Measurements from ENCODE around the gene TNNT2. TPM values are rescaled to one million over a fixed set of nuclear protein-coding genes. Genes with fewer than 3 reads are reported as not detected.

The TNNT2 gene
- total and polyA plus RNA-seq, 2 donors, result 3.1 to 10.0 TPM

DNA sequence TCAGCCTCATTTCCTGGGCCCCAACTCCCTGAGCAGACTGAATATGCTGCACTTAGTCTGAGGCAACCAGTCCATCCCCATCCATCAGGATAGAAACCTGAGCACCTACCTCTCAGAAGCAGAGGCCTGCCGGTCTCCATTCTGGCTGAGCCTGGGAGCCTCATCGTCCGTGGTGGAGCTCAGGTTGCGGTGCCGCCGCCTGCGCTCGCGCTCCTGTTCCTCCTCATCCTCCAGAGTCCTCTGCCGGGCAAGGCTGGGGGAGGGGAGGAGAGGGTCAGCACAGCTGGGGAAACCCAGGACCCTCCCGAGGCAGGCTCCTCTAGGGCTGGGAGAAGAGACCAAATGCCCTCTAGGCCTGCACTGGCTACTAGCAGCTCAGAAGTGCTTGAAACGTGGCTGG lies 11.6 kb upstream of the TNNT2 start:
- WGBS, result 96% methylated on average over 12 of the region's 12 CpGs
- H3K9me3 ChIP-seq (ENCODE audit: control insufficient read depth in 2 of 2, insufficient read depth in 1 of 2, low read length in 1 of 2), result no peaks in the 10 kb centered on the region
- H3K4me1 ChIP-seq (ENCODE audit: control insufficient read depth in 2 of 2, insufficient read depth in 2 of 2, low read length in 2 of 2), result peaks cover 0 to 7% of the 10 kb centered on the region in 2 donors
- no peak overlapping the region for H3K4me3 ChIP-seq (ENCODE audit: low read length in 2 of 2)
- no peaks in the 10 kb centered on the region for H3K36me3 ChIP-seq (ENCODE audit: control insufficient read depth in 2 of 2, insufficient read depth in 2 of 2, low read length in 1 of 2)
- peaks cover 0 to 9% of the 10 kb centered on the region in 2 donors for H3K27me3 ChIP-seq (ENCODE audit: control insufficient read depth in 2 of 2, insufficient read depth in 1 of 2, low read length in 1 of 2)
- H3K27ac ChIP-seq (ENCODE audit: low read depth in 1 of 2, low read length in 1 of 2), result no peak overlapping the region
- no peak for DNase-seq (ENCODE audit: low read depth in 6 of 9, low spot score in 9 of 9)

- 95% methylated on average over 8 of the region's 8 CpGs for WGBS
- Histone ChIP-seq H3K4me3 (ENCODE audit: low read length in 2 of 2) (no peak overlapping the region), H3K27me3 (ENCODE audit: control insufficient read depth in 2 of 2, insufficient read depth in 1 of 2, low read length in 1 of 2) (peaks cover 0 to 8% of the 10 kb centered on the region in 2 donors), H3K9me3 (ENCODE audit: control insufficient read depth in 2 of 2, insufficient read depth in 1 of 2, low read length in 1 of 2) (no peaks in the 10 kb centered on the region), H3K4me1 (ENCODE audit: control insufficient read depth in 2 of 2, insufficient read depth in 2 of 2, low read length in 2 of 2) (peaks cover 0 to 7% of the 10 kb centered on the region in 2 donors), H3K27ac (ENCODE audit: low read depth in 1 of 2, low read length in 1 of 2) (no peak overlapping the region), H3K36me3 (ENCODE audit: control insufficient read depth in 2 of 2, insufficient read depth in 2 of 2, low read length in 1 of 2) (no peaks in the 10 kb centered on the region)
- no peak for DNase-seq (ENCODE audit: low read depth in 6 of 9, low spot score in 9 of 9)
Observed at GRCh38 chr1:201386208-201386607, 8.7 kb upstream of the TNNT2 start.

- whole genome bisulfite sequencing, result 76% methylated on average over 8 of the region's 8 CpGs
- peak in 3 of 9 donors; percentile 14 to 33 (median 28) for DNase-seq (ENCODE audit: low read depth in 6 of 9, low spot score in 9 of 9)
- Histone ChIP-seq H3K27me3 (ENCODE audit: control insufficient read depth in 2 of 2, insufficient read depth in 1 of 2, low read length in 1 of 2) (peaks cover 0 to 8% of the 10 kb centered on the region in 2 donors), H3K9me3 (ENCODE audit: control insufficient read depth in 2 of 2, insufficient read depth in 1 of 2, low read length in 1 of 2) (no peaks in the 10 kb centered on the region), H3K4me3 (ENCODE audit: low read length in 2 of 2) (no peak overlapping the region), H3K4me1 (ENCODE audit: control insufficient read depth in 2 of 2, insufficient read depth in 2 of 2, low read length in 2 of 2) (peaks cover 0 to 7% of the 10 kb centered on the region in 2 donors), H3K27ac (ENCODE audit: low read depth in 1 of 2, low read length in 1 of 2) (no peak overlapping the region), H3K36me3 (ENCODE audit: control insufficient read depth in 2 of 2, insufficient read depth in 2 of 2, low read length in 1 of 2) (no peaks in the 10 kb centered on the region)
Observed at GRCh38 chr1:201385299-201385891, 7.9 kb upstream of the TNNT2 start.

DNA sequence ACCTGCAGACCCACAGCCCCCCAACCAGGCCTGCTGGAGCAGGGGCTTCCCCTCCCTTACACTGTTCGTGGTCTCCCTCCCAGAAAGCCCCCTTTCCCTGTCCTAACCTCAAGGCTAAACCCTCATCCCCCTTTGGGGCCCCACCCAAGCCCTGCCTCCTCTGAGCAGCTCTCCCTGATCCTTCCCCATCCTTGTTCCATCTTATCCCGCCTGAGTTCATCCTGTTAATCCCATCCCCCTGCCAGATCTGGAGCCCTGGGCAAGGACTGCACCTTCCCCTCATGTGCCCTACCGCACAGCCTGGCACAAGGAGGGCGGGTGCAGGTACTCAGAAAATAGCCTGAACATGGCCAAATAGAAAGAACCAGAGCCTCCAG lies 6.9 kb upstream of the TNNT2 start:
- no peak overlapping the region for H3K4me3 ChIP-seq (ENCODE audit: low read length in 2 of 2)

DNA sequence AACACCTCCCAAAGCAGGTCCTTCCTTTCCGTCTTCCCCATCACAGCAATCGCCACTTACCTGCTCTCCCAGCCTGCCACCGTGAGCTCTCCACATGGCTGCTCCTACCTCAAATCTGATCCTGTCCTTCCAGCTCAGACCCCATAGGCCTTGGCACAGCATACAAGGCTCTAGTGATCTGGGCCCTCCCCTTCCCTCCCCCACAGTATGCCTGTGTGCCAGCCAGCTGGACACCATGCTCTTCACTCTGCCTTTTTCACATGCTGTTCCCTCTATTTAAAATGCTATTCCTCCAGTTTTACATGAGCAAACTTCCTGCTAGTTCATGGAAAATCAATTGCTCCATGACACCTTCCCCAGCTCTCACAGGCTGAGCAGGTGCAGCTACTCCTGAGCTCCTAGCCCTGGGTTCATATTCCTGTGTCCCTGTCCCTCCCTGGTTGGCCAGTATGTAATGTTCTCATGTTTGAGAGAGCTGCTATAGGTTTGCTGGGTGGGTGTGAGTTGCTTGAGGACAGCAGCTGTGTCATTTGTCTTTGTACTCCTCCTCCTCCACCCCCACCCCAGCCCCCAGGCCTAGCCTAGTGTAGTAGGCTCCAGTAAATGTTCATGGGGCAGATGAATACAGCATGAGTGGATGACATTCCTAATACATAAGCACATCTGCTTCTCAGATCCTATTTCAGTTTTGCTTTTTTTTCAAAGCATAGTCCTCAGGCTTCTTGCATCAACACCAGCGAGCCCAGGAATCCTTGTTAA lies 6.3 kb upstream of the TNNT2 start:
- Histone ChIP-seq H3K36me3 (ENCODE audit: control insufficient read depth in 2 of 2, insufficient read depth in 2 of 2, low read length in 1 of 2) (no peaks in the 10 kb centered on the region), H3K27me3 (ENCODE audit: control insufficient read depth in 2 of 2, insufficient read depth in 1 of 2, low read length in 1 of 2) (peaks cover 0 to 6% of the 10 kb centered on the region in 2 donors), H3K4me3 (ENCODE audit: low read length in 2 of 2) (no peak overlapping the region), H3K4me1 (ENCODE audit: control insufficient read depth in 2 of 2, insufficient read depth in 2 of 2, low read length in 2 of 2) (peaks cover 0 to 7% of the 10 kb centered on the region in 2 donors), H3K9me3 (ENCODE audit: control insufficient read depth in 2 of 2, insufficient read depth in 1 of 2, low read length in 1 of 2) (no peaks in the 10 kb centered on the region), H3K27ac (ENCODE audit: low read depth in 1 of 2, low read length in 1 of 2) (peak overlapping the region; percentile 55 to 60)
- DNase-seq (ENCODE audit: low read depth in 6 of 9, low spot score in 9 of 9), result no peak
- WGBS, result 94% methylated on average over 4 of the region's 4 CpGs

More for the DNA sequence above, 6.9 kb upstream of the TNNT2 start:
- H3K36me3 ChIP-seq (ENCODE audit: control insufficient read depth in 2 of 2, insufficient read depth in 2 of 2, low read length in 1 of 2), result no peaks in the 10 kb centered on the region
- peak overlapping the region; percentile 8 to 43 for H3K27ac ChIP-seq (ENCODE audit: low read depth in 1 of 2, low read length in 1 of 2)
- no peaks in the 10 kb centered on the region for H3K9me3 ChIP-seq (ENCODE audit: control insufficient read depth in 2 of 2, insufficient read depth in 1 of 2, low read length in 1 of 2)
- 67% methylated on average over 4 of the region's 4 CpGs for WGBS
- no peak for DNase-seq (ENCODE audit: low read depth in 6 of 9, low spot score in 9 of 9)
- peaks cover 0 to 8% of the 10 kb centered on the region in 2 donors for H3K27me3 ChIP-seq (ENCODE audit: control insufficient read depth in 2 of 2, insufficient read depth in 1 of 2, low read length in 1 of 2)
- peaks cover 0 to 7% of the 10 kb centered on the region in 2 donors for H3K4me1 ChIP-seq (ENCODE audit: control insufficient read depth in 2 of 2, insufficient read depth in 2 of 2, low read length in 2 of 2)

DNA sequence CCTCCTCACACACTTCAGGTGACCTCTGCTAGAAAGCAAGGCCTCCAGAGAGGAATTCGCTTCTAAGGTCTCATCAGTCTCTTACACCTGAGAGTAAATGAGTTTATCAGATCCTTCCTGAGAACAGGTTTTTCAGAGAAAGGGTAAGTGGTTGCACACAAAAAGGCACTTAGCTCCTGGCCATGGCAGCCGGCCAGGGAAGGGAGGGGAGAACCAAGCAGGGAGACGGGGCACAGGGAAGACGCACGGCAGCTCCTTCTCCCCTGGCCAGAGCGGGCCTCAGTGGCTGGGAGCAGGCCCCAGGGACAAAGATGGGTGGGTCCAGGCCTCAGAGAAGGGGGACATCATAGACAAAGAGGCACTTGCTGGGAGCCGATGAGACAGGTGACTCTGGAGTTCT lies 3.6 kb upstream of the TNNT2 start:
- Histone ChIP-seq H3K27me3 (ENCODE audit: control insufficient read depth in 2 of 2, insufficient read depth in 1 of 2, low read length in 1 of 2) (peaks cover 0 to 6% of the 10 kb centered on the region in 2 donors), H3K36me3 (ENCODE audit: control insufficient read depth in 2 of 2, insufficient read depth in 2 of 2, low read length in 1 of 2) (no peaks in the 10 kb centered on the region), H3K4me1 (ENCODE audit: control insufficient read depth in 2 of 2, insufficient read depth in 2 of 2, low read length in 2 of 2) (peaks cover 0 to 7% of the 10 kb centered on the region in 2 donors), H3K27ac (ENCODE audit: low read depth in 1 of 2, low read length in 1 of 2) (no peak overlapping the region), H3K9me3 (ENCODE audit: control insufficient read depth in 2 of 2, insufficient read depth in 1 of 2, low read length in 1 of 2) (no peaks in the 10 kb centered on the region), H3K4me3 (ENCODE audit: low read length in 2 of 2) (no peak overlapping the region)
- DNase-seq (ENCODE audit: low read depth in 6 of 9, low spot score in 9 of 9), result no peak
- 90% methylated on average over 7 of the region's 7 CpGs for WGBS

DNA sequence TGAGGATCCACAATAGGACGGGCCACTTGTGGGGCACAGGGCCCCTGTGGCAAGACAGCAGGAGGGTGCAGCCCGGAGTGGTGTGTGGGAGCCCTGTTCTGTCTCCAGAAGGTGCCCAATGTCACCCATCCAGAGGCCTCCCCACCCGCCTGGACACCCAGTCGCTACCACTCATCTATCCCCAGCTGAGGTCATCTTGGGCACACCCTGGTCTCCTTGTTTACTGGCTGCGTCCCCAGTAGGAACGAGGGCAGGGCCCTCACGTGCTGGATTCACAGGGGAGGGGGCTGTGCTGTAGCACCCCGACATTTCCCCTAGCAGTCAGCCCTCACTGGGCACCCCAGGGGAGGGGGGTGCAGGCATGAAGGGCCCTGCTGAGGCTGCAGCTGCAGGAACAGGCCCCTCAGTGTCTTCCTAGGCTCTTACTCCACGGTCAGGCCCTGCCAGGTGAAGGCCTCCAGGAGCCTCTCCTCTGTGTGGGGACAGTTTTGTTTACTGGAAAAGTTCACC lies 2.3 kb upstream of the TNNT2 start:
- Histone ChIP-seq H3K27me3 (ENCODE audit: control insufficient read depth in 2 of 2, insufficient read depth in 1 of 2, low read length in 1 of 2) (peaks cover 0 to 18% of the 10 kb centered on the region in 2 donors), H3K4me1 (ENCODE audit: control insufficient read depth in 2 of 2, insufficient read depth in 2 of 2, low read length in 2 of 2) (peaks cover 0 to 4% of the 10 kb centered on the region in 2 donors), H3K27ac (ENCODE audit: low read depth in 1 of 2, low read length in 1 of 2) (no peak overlapping the region), H3K9me3 (ENCODE audit: control insufficient read depth in 2 of 2, insufficient read depth in 1 of 2, low read length in 1 of 2) (no peaks in the 10 kb centered on the region), H3K36me3 (ENCODE audit: control insufficient read depth in 2 of 2, insufficient read depth in 2 of 2, low read length in 1 of 2) (no peaks in the 10 kb centered on the region), H3K4me3 (ENCODE audit: low read length in 2 of 2) (no peak overlapping the region)
- 95% methylated on average over 9 of the region's 9 CpGs for WGBS
- no peak for DNase-seq (ENCODE audit: low read depth in 6 of 9, low spot score in 9 of 9)

- Histone ChIP-seq H3K4me3 (ENCODE audit: low read length in 2 of 2) (no peak overlapping the region), H3K27me3 (ENCODE audit: control insufficient read depth in 2 of 2, insufficient read depth in 1 of 2, low read length in 1 of 2) (peaks cover 0 to 14% of the 10 kb centered on the region in 2 donors), H3K4me1 (ENCODE audit: control insufficient read depth in 2 of 2, insufficient read depth in 2 of 2, low read length in 2 of 2) (no peaks in the 10 kb centered on the region), H3K9me3 (ENCODE audit: control insufficient read depth in 2 of 2, insufficient read depth in 1 of 2, low read length in 1 of 2) (no peaks in the 10 kb centered on the region), H3K27ac (ENCODE audit: low read depth in 1 of 2, low read length in 1 of 2) (no peak overlapping the region), H3K36me3 (ENCODE audit: control insufficient read depth in 2 of 2, insufficient read depth in 2 of 2, low read length in 1 of 2) (no peaks in the 10 kb centered on the region)
- WGBS, result 94% methylated on average over 6 of the region's 6 CpGs
- DNase-seq (ENCODE audit: low read depth in 6 of 9, low spot score in 9 of 9), result no peak
Observed at GRCh38 chr1:201378804-201379203, 1.3 kb upstream of the TNNT2 start.

Measured in thymus (tissue), 11 donors.